Natural killer cell (primary cell): ENCODE measurements around the gene NSMCE1. TPM values are rescaled to one million over a fixed set of nuclear protein-coding genes. Genes with fewer than 3 reads are reported as not detected.

Source experiments
- ATAC-seq, 3 donors: fragments of 150-1000 bp in 2 of 3; fragments of 200-7000 bp in 1 of 3; cut with Tn5 transposase; 1 replicate in 1 of 3; 2 replicates in 2 of 3; pipeline ENCODE4 v1.10.0; 2021; ENCODE audit warnings: mild to moderate bottlenecking in 2 of 3, moderate library complexity in 2 of 3
- DNase-seq, 2 donors: peaks; one replicate each; pipeline versions ENCODE4 v3.0.0 to v3.0.0-alpha.2; 2013 to 2021; ENCODE audit warnings: mixed read lengths in 1 of 2
- H3K27ac ChIP-seq: one replicate; pipeline ENCODE4 v1.5.1; 2013; ENCODE audit warnings: mild to moderate bottlenecking, low read length
- H3K27me3 ChIP-seq: one replicate; pipeline ENCODE4 v1.6.1; 2013; ENCODE audit warnings: low read length; ENCODE audit not compliant: control insufficient read depth, insufficient read depth
- H3K36me3 ChIP-seq: one replicate; pipeline ENCODE4 v1.6.1; 2013; ENCODE audit warnings: low read length; ENCODE audit not compliant: control insufficient read depth, insufficient read depth
- H3K4me1 ChIP-seq: one replicate; pipeline ENCODE4 v1.6.1; 2013; ENCODE audit warnings: low read length; ENCODE audit not compliant: control insufficient read depth, insufficient read depth
- H3K4me3 ChIP-seq: one replicate; pipeline ENCODE4 v1.5.1; 2013; ENCODE audit warnings: low read length
- H3K9me3 ChIP-seq: one replicate; pipeline ENCODE4 v1.6.1; 2013; ENCODE audit warnings: low read length; ENCODE audit not compliant: control insufficient read depth, insufficient read depth
- H3K27ac Mint-ChIP-seq, 2 donors: one replicate each; pipeline ENCODE4 v1.8.0; 2022; ENCODE audit warnings: mild to moderate bottlenecking in 2 of 2, mixed read lengths in 2 of 2, moderate library complexity in 1 of 2
- H3K27me3 Mint-ChIP-seq, 2 donors: one replicate each; pipeline ENCODE4 v1.8.0; 2022; ENCODE audit warnings: low read depth in 2 of 2, mixed read lengths in 2 of 2
- H3K36me3 Mint-ChIP-seq: one replicate; pipeline ENCODE4 v1.8.0; 2022; ENCODE audit warnings: mixed read lengths
- H3K4me1 Mint-ChIP-seq, 2 donors: one replicate each; pipeline ENCODE4 v1.8.0; 2022; ENCODE audit warnings: mixed read lengths in 2 of 2
- H3K4me3 Mint-ChIP-seq: one replicate; pipeline ENCODE4 v1.8.0; 2022; ENCODE audit warnings: mild to moderate bottlenecking, moderate library complexity, mixed read lengths
- H3K9me3 Mint-ChIP-seq, 2 donors: one replicate each; pipeline ENCODE4 v1.8.0; 2022; ENCODE audit warnings: mixed read lengths in 2 of 2
- WGBS: methylation state at CpG from one replicate; pipeline ENCODE4 v1.1.7; 2013; ENCODE audit warnings: missing lambda C conversion rate; ENCODE audit not compliant: insufficient coverage; 5-methylcytosine and 5-hydroxymethylcytosine counted together
- intact Hi-C: fragments of 100-400 bp; cut with micrococcal nuclease; formaldehyde crosslinking; loops from one replicate; pipeline ENCODE4 v1.14.2; 2022
- total RNA-seq, 4 donors: library from RNA; stranded (reverse); fragments of 120-200 nt in 1 of 4; gene quantifications; one replicate each; pipeline versions ENCODE4 v1.2.3 to v1.2.4, GENCODE V29; 2013 to 2022
- TF ChIP-seq, protein P1 (sequence below): fragments of 200-600 bp; IDR thresholded peaks from one replicate; pipeline ENCODE4 v1.8.0; 2022; ENCODE audit warnings: antibody characterized with exemption

NSMCE1 gene
- total RNA-seq, 3 donors from 2014 or later (not counting 1 experiment from before 2014, with no cell fraction given), result 29.4 to 42.7 (median 37.7) TPM

DNA sequence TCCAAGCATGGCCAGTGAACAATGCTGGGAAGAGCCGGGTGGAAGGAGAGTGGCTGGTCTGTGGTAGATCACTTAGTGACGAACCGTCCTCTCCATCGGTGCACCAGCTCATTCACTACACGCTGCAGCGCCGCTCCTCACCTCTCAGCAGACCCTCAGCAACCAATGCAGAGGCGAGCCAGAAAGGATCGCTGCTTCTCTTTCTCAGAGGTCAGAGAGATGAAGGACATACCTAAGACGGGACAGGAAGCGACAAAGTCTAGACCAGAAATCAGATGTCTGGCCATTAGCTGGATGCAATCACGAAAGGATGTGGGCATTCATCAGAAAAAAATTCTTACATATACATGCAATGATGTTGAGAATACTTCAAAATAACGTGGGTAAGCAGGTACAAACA, 26.9 kb downstream of the NSMCE1 start:
- no peaks in the 10 kb centered on the region for H3K27me3 Mint-ChIP-seq
- DNase-seq (no peak), ATAC-seq (no peak)
- H3K9me3 Mint-ChIP-seq, result no peaks in the 10 kb centered on the region
- no peaks in the 10 kb centered on the region for H3K36me3 Mint-ChIP-seq
- peaks cover 84% of the 10 kb centered on the region for H3K4me1 ChIP-seq
- H3K36me3 ChIP-seq, result no peaks in the 10 kb centered on the region
- no peaks in the 10 kb centered on the region for H3K27me3 ChIP-seq
- peak overlapping the region; percentile 68 for H3K27ac ChIP-seq
- TF ChIP-seq, protein P1, sequence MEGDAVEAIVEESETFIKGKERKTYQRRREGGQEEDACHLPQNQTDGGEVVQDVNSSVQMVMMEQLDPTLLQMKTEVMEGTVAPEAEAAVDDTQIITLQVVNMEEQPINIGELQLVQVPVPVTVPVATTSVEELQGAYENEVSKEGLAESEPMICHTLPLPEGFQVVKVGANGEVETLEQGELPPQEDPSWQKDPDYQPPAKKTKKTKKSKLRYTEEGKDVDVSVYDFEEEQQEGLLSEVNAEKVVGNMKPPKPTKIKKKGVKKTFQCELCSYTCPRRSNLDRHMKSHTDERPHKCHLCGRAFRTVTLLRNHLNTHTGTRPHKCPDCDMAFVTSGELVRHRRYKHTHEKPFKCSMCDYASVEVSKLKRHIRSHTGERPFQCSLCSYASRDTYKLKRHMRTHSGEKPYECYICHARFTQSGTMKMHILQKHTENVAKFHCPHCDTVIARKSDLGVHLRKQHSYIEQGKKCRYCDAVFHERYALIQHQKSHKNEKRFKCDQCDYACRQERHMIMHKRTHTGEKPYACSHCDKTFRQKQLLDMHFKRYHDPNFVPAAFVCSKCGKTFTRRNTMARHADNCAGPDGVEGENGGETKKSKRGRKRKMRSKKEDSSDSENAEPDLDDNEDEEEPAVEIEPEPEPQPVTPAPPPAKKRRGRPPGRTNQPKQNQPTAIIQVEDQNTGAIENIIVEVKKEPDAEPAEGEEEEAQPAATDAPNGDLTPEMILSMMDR, result no peak
- H3K4me3 ChIP-seq, result no peak overlapping the region
- H3K4me1 Mint-ChIP-seq, result peaks cover 65 to 69% of the 10 kb centered on the region in 2 donors
- no peak overlapping the region for H3K4me3 Mint-ChIP-seq
- intact Hi-C loops, result no loop called here
- H3K27ac Mint-ChIP-seq, result peak overlapping the region; percentile 85 to 90
- 80% methylated on average over 10 of the region's 13 CpGs for WGBS
- H3K9me3 ChIP-seq, result no peaks in the 10 kb centered on the region

DNA sequence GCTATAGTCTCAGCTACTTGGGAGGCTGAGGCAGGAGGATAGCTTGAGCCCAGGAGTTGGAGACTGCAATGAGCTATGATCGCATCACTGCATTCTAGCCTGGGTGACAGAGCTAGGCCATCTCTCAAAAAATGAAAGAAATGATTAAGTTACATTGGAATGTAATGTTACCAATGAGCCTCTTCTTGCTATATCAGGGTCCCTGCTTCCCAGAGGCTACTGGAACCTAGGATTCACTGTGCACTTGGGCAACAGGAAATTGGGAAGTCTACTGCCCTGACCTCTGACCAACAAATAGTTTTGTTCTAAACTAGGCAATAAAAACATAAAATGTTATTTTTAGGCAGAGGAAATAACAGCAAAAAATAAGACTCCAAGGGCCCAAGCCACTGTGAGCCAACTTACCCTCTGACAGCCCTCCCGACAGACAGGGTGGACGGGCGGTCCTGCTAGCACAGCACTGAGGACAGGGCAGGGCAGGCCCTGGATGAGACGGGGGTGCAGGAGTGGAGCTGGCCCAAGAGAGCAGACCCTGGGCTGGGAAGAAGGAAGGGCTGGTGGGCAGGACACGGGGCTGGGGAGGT, 27.5 kb downstream of the NSMCE1 start:
- ATAC-seq, result no peak
- Histone ChIP-seq H3K4me1 (peaks cover 90% of the 10 kb centered on the region), H3K4me3 (no peak overlapping the region), H3K9me3 (no peaks in the 10 kb centered on the region), H3K27ac (no peak overlapping the region), H3K36me3 (no peaks in the 10 kb centered on the region), H3K27me3 (no peaks in the 10 kb centered on the region)
- no peaks in the 10 kb centered on the region for H3K36me3 Mint-ChIP-seq
- H3K9me3 Mint-ChIP-seq, result no peaks in the 10 kb centered on the region
- peaks cover 67 to 72% of the 10 kb centered on the region in 2 donors for H3K4me1 Mint-ChIP-seq
- over 99% methylated on average over 6 of the region's 6 CpGs for WGBS
- peak overlapping the region; percentile 21 for H3K4me3 Mint-ChIP-seq
- TF ChIP-seq, protein P1, result no peak
- no peaks in the 10 kb centered on the region for H3K27me3 Mint-ChIP-seq
- DNase-seq, result no peak
- peak overlapping the region in 1 of 2 donors; percentile 90 for H3K27ac Mint-ChIP-seq
- intact Hi-C loops, result no loop called here

DNA sequence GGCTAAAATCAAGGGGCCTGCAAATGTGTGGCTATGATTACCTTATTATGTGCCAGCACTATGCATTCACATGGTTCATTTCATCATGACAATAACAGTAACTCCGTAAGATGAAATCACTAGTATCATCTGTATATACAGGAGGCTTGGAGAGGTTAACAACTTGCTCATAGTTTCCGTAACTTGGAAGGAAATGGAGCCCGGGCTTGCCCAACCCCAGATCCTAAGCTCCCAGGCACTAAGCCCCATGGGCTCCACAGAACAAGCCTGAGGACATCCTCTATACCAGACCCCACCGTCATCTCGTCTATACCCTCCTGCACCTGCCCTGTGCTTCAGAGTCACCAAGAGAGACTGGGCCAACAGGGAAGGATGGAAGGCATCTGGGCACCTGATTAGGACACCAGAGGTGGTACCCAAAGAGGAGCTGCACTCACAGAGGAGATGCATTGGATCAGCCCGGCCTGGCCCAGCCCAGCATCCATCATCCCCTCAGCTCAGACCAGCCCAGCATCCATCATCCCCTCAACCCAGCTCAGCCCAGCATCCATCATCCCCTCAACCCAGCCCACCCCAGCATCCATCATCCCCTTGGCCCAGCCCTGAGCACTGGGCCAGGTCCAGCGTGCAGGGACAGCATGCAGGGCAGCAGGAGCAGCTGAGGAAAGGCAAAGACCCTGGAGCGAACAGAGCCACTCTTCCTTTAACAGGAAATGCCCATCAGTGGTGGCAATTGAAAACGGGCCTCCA, 28.5 kb downstream of the NSMCE1 start:
- Histone ChIP-seq H3K4me1 (peaks cover 96% of the 10 kb centered on the region), H3K4me3 (no peak overlapping the region), H3K36me3 (no peaks in the 10 kb centered on the region), H3K27me3 (no peaks in the 10 kb centered on the region), H3K9me3 (no peaks in the 10 kb centered on the region), H3K27ac (peak overlapping the region; percentile 6)
- 90% methylated on average over 9 of the region's 9 CpGs for WGBS
- no peak for ATAC-seq
- TF ChIP-seq, protein P1, result no peak
- Mint-ChIP-seq H3K27me3 (no peaks in the 10 kb centered on the region), H3K36me3 (no peaks in the 10 kb centered on the region), H3K4me1 (peaks cover 77 to 82% of the 10 kb centered on the region in 2 donors), H3K9me3 (no peaks in the 10 kb centered on the region), H3K4me3 (no peak overlapping the region), H3K27ac (peak overlapping the region; percentile 94 to 100)
- intact Hi-C loops, result no loop called here
- DNase-seq, result no peak
